GM12878 (cell line): Measurements from ENCODE around the gene MST1R. TPM values are rescaled to one million over a fixed set of nuclear protein-coding genes. Genes with fewer than 3 reads are reported as not detected.

Experiments
- ATF3 ChIP-seq: IDR thresholded peaks from 2 replicates; pipeline ENCODE4 v1.6.1; 2011; ENCODE audit warnings: low read depth, mild to moderate bottlenecking, low read length, moderate library complexity, borderline replicate concordance; ENCODE audit errors: extremely low read depth
- CUX1 ChIP-seq: IDR thresholded peaks from 2 replicates; pipeline ENCODE4 v1.6.1; 2012; ENCODE audit warnings: improper control_type of control experiment, low read depth, low read length; ENCODE audit not compliant: insufficient replicate concordance
- E2F8 ChIP-seq: fragments of 450-650 bp; IDR thresholded peaks from 2 replicates; pipeline ENCODE4 v1.6.1; 2018; ENCODE audit warnings: mild to moderate bottlenecking, low read depth, moderate library complexity; ENCODE audit not compliant: partially characterized antibody
- FOXM1 ChIP-seq: IDR thresholded peaks from 2 replicates; pipeline ENCODE4 v1.6.1; 2012; ENCODE audit warnings: low read depth, mild to moderate bottlenecking, inconsistent platforms, low read length, moderate library complexity
- IKZF1 ChIP-seq: fragments of 450-650 bp; conservative IDR thresholded peaks from 2 replicates; pipeline ENCODE4 v1.6.1; 2017; ENCODE audit warnings: antibody characterized with exemption, mild to moderate bottlenecking
- NFXL1 ChIP-seq: fragments of 450-650 bp; IDR thresholded peaks from 2 replicates; pipeline ENCODE4 v1.6.1; 2017; ENCODE audit warnings: antibody characterized with exemption, mild to moderate bottlenecking, borderline replicate concordance
- POU2F2 ChIP-seq: IDR thresholded peaks from 3 replicates; pipeline ENCODE4 v1.6.1; 2011; ENCODE audit warnings: low read depth, mild to moderate bottlenecking, low read length, borderline replicate concordance
- RAD51 ChIP-seq: fragments of 450-650 bp; IDR thresholded peaks from 2 replicates; pipeline ENCODE4 v1.6.1; 2016; ENCODE audit warnings: moderate library complexity, mild to moderate bottlenecking, inconsistent platforms
- SMAD1 ChIP-seq: fragments of 450-650 bp; IDR thresholded peaks from 2 replicates; pipeline ENCODE4 v1.6.1; 2018; ENCODE audit warnings: mild to moderate bottlenecking, low read depth; ENCODE audit not compliant: partially characterized antibody
- SRF ChIP-seq, 2 experiments: IDR thresholded peaks; 2 replicates each; pipeline ENCODE4 v1.6.1; 2011; ENCODE audit warnings: low read depth in 2 of 2, low read length in 2 of 2, mild to moderate bottlenecking in 1 of 2, moderate library complexity in 1 of 2
- USF1 ChIP-seq: IDR thresholded peaks from 2 replicates; pipeline ENCODE4 v1.6.1; 2011; ENCODE audit warnings: borderline replicate concordance, low read depth, mild to moderate bottlenecking, moderate library complexity, mixed read lengths, low read length; ENCODE audit not compliant: insufficient read depth; ENCODE audit errors: extremely low read length
- ZBTB4 ChIP-seq: fragments of 450-650 bp; formaldehyde crosslinking; IDR thresholded peaks from 2 replicates; pipeline ENCODE4 v1.4.0; 2022; ENCODE audit warnings: mild to moderate bottlenecking, moderate library complexity
- ZNF207 ChIP-seq: fragments of 450-650 bp; IDR thresholded peaks from 2 replicates; pipeline ENCODE4 v1.6.1; 2014; ENCODE audit warnings: antibody characterized with exemption, mild to moderate bottlenecking, borderline replicate concordance
- polyA plus RNA-seq, 11 experiments: library from polyadenylated mRNA; depleted of rRNA in 4 of 11; unstranded in 6 of 11; stranded (reverse) in 5 of 11; fragments of >200 nt; fragmentation: Nextera tagmentation in 4 of 11; fragmentation: Illumina TruSeq in 1 of 11; extraction: Ambion mirVana in 4 of 11; extraction: Trizol in 1 of 11; gene quantifications; 1 replicate in 1 of 11; 2 replicates in 10 of 11; pipeline versions ENCODE4 v1.2.1 to v1.2.3, GENCODE V29; 2011 to 2016; ENCODE audit warnings: inconsistent platforms in 2 of 11, missing spikeins in 2 of 11, low read depth in 1 of 11
- total RNA-seq, 4 experiments: library from RNA; depleted of rRNA in 3 of 4; stranded (reverse); fragments of >200 nt in 3 of 4; fragmentation: Illumina TruSeq in 1 of 4; extraction: Trizol in 1 of 4; gene quantifications; 2 replicates each; pipeline versions ENCODE4 v1.2.1 to v1.2.3, GENCODE V29; 2013 to 2021

Gene MST1R
- total and polyA plus RNA-seq, 10 of the 15 experiments (the other 5 are each of a cell fraction or from before 2014, with no cell fraction given) = 0.40 to 5.6 (median 1.2) TPM

- TF ChIP-seq ZBTB4 (CRISPR knock-in tag) = no peak
- TF ChIP-seq NFXL1 = no peak
- TF ChIP-seq USF1 = peak; percentile 79
- TF ChIP-seq POU2F2 = no peak
- peak in 1 of 2 experiments; percentile 50; a peak in 1 of 4 replicates for TF ChIP-seq SRF (IDR thresholded peaks at IDR 0.05; ENCODE audit: low read depth in 2 of 2, low read length in 2 of 2)
- no peak for TF ChIP-seq E2F8
- no peak; the same call in 1 of the 2 replicates for TF ChIP-seq ATF3
- peak; percentile 87 for TF ChIP-seq IKZF1
- no peak for TF ChIP-seq ZNF207
- TF ChIP-seq FOXM1 = no peak
- no peak for TF ChIP-seq CUX1
- no peak for TF ChIP-seq SMAD1
- TF ChIP-seq RAD51 = peak; percentile 73
Measured at GRCh38 chr3:49929291-49930167, 25.9 kb upstream of the MST1R start, which contains the start of gene MON1A (continued).
